HG02885 (cell line): ENCODE results near the gene BCL11B.

Source experiments
- ATAC-seq: cut with Tn5 transposase; IDR thresholded peaks from one replicate; pipeline ENCODE4 v1.9.1; 2021; ENCODE audit warnings: mild to moderate bottlenecking; ENCODE audit not compliant: unreplicated experiment, poor library complexity

BCL11B gene

DNA sequence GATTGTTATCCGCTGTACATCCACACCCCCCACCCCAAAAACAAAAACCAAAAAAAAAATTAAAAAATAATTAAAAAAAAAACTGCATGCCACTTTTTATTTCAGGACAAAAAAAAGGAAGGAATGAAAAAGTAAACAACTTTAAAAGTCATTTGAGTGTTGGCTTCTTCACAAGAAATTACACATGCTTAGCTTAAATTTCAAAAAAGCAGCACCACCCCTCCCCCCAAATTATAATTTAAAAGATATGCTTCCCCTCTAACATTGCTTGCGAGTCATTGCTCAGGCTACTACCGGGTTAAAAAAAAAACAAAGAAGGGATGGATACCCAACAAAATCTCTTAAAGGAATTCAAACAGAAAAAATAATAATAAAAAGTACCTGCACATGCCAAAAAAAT lies 98.5 kb downstream of the BCL11B start:
- no peak for ATAC-seq

- no peak for ATAC-seq
These were observed 98.9 kb downstream of the BCL11B start for GRCh38 chr14:99173086-99173485.

DNA sequence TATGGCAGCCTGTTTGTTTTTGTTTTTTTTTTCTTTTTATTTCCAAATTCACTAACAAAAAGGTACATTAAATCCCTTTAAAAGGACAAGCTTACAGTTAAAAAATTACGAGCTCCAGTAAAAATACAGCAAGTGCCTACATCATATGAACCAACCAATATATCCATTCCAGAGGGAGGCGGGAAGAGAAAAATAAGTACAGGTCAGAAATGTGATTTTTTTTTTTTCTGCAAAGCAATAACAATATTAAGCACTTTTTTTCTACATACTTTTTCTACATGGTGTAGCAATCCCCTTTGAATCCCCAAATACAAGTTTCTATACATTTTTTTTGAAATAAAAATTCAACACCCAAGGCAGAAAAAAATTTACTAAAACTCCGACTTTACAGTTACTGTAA lies 100.6 kb downstream of the BCL11B start:
- ATAC-seq, result no peak

GRCh38 chr14:99169776-99170356 lies 102.1 kb downstream of the BCL11B start:
- no peak for ATAC-seq

- ATAC-seq, result no peak
These were observed 103.7 kb downstream of the BCL11B start for GRCh38 chr14:99168330-99168729.

GRCh38 chr14:99166506-99166905 lies 105.5 kb downstream of the BCL11B start:
- no peak for ATAC-seq

GRCh38 chr14:99164712-99165111 lies 107.3 kb downstream of the BCL11B start:
- no peak for ATAC-seq

DNA sequence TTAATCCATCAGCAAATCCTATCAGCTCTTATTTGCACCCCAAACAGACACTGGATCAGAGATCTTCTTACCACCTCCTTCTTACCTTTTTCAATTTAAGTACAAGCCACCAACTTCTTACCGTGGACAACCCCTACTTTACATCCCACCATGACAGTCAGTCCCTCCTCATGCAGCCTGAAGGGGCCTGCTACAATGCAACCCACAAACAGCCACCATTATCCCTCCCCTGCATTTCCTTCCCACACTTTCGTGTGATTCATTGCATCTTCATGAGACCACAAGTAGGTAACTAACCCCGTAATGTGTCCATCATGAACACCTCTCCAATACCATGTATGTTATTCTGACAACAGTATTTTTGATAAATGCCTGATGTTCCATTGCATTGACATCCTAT lies 108.6 kb downstream of the BCL11B start:
- no peak for ATAC-seq

- no peak for ATAC-seq
These were observed 112.4 kb downstream of the BCL11B start for GRCh38 chr14:99159341-99160340.

- no peak for ATAC-seq
These were observed 113.3 kb downstream of the BCL11B start for GRCh38 chr14:99158646-99159165.

GRCh38 chr14:99158150-99158549 lies 113.8 kb downstream of the BCL11B start:
- no peak for ATAC-seq

DNA sequence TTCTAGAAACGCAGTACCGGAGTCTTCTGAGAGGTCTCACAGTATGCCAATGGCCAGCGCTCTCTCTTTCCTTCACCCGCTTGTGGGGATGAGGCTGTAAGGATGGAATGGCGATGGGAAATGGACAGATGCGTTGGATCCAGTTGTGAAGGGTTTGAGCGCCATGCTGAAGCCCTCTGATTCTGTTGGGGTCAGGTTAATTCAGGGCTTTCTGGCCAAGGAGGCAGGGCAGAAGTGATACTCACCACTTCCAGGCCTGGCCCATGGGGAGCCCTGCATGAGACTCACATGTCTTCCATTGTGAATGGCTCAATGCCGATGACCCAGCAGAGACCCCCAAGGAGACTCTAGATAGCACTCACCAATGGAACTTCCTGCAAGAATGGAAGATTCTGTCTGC lies 114.3 kb downstream of the BCL11B start:
- ATAC-seq, result no peak

GRCh38 chr14:99157246-99157645 lies 114.8 kb downstream of the BCL11B start:
- no peak for ATAC-seq

GRCh38 chr14:99156814-99157213 lies 115.2 kb downstream of the BCL11B start:
- ATAC-seq, result no peak

- ATAC-seq, result no peak
These were observed 115.9 kb downstream of the BCL11B start for GRCh38 chr14:99156090-99156425.

DNA sequence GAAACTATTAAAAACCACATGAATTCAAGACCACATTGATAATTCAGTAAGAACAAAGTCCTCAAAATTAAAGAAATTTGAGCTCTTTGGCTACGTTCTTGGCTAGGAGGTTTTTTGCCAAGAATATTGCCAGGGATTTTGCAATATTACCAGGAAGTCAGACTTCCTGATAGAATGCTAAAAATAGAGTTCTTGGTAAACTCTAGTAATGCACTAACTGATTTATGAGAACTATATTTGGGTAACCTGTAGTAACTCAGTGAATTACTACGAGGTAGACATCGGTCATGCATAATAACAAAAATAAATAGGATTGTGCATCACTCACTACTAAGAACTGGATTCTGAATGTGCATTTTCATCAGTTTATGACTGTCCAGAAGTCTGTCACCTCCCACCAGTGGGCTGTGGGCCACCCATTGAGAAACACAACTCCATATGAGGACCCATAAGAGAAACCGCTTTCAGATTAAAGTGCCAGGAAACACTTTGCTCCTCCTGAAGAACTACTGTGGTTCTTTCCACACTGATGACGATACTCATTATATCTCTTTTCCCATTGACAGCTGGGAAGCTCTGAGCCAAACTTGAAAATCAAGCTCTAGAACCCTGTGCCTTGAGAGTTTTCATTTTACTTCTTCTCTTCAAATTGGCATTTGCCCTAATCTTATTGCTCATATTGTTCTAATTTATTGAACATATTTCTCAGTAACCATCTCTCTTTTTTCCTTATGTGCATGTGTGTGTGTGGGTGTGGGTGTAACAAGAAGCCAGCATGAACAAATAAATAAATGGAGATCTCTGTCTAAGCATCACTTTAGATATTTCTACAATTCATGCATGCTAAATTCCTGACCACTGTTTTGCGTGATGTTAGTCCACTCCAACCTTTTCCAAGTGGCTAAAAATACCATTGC lies 116.6 kb downstream of the BCL11B start:
- no peak for ATAC-seq

- ATAC-seq, result no peak
These were observed 121.8 kb downstream of the BCL11B start for GRCh38 chr14:99150236-99150635.

DNA sequence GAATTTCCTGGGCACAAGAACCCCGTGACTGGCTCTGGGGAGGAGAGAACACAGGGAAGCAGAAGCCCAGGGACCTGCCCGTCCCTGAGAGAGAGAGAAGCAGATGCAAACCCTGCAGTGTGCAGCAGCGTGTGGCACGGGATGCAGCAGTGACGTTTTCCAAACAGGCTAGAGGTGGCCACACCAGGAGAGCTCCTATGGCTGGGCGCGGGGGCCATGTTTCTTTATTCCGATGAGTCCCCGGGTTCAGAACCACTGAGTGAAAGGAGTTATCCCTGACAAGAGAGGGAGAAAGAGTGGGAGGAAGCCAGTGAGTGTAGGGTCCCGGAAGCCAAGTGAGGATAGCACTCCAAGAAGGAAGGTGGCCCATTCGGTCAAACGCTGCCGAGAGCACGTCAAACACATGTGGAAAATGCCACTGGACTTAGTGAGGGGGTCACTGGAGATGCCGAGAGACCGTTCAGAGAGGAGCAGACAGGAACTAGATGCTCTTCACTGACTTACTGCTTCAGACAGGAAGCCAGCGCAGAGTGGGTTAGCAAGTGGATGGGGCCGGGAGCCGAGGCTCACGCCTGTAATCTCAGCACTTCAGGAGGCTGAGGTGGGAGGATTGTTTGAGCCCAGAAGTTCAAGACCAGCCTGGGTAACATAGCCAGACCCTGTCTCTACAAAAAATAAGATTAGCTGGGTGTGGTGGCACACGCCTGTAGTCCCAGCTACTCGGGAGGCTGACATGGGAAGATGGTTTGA lies 123.0 kb downstream of the BCL11B start:
- no peak for ATAC-seq

DNA sequence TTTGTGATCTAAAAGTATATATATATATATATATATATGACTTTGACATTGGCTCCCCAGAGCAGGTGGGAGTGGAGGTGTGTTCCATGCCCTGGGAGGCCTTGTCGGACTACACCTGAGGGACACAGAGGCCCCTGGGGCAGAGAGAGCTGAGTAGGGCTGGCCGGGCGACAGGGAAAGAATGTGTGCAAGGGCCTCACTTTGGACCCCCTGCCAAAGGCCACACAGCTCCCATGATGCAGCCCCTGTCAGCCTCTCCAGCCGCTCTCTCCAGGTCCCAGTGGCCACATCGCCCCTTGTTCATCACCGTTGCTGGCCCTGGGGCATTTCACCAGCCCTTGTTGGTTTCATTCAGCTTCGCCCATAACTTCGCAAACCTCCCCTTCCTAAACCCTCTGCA lies 123.9 kb downstream of the BCL11B start:
- ATAC-seq, result no peak

DNA sequence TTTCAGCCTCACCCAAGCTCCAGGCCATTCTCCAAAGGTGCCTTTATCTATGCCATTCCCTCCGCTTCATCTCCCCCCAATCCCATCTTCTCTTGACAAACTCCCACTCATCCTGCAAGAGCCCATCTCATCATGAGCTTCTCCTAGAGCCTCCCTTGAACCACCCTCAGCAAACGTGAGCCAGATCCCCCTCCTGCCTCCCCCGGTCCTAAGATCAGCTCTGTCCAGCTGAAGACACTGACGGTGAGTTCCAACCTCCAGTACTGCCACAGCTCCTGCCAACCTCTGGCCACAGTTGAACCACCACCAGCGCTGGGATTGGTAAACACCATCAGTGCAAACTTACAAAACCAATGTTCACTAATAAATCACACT lies 124.6 kb downstream of the BCL11B start:
- no peak for ATAC-seq
